ENCODE data around the gene SPAG17.

DNA sequence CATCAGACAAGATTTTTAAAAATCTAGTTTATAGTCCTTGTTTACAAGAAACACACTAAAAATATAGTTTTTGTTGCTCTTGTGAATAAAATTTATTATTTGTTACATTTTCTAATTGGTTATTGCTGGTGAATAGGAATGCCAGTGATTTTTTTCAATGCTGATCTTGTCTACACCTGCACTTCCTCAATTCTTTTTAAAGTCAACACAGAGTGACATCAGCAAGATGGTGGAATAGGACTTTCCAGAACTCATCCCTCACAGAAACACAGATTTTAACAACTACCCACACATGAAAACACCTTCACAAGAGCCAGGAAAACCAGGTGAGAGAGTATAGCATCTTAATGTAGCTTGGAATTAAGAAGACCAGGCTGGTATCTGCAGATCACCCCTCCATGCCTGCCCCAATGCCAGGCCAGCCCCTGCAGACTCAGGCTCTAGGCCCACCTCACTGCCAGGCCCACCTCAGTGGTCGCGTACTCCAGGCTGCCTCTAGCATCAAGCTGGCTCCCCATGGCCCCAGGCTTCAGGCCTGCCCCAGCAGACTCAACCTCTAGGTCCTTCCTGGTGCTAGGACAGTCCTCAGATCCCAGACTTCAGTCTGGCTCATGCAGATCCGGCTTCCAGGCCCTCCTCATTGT, 137.9 kb downstream of the SPAG17 start:
- TF ChIP-seq, protein P1, sequence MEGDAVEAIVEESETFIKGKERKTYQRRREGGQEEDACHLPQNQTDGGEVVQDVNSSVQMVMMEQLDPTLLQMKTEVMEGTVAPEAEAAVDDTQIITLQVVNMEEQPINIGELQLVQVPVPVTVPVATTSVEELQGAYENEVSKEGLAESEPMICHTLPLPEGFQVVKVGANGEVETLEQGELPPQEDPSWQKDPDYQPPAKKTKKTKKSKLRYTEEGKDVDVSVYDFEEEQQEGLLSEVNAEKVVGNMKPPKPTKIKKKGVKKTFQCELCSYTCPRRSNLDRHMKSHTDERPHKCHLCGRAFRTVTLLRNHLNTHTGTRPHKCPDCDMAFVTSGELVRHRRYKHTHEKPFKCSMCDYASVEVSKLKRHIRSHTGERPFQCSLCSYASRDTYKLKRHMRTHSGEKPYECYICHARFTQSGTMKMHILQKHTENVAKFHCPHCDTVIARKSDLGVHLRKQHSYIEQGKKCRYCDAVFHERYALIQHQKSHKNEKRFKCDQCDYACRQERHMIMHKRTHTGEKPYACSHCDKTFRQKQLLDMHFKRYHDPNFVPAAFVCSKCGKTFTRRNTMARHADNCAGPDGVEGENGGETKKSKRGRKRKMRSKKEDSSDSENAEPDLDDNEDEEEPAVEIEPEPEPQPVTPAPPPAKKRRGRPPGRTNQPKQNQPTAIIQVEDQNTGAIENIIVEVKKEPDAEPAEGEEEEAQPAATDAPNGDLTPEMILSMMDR (IDR thresholded peaks at IDR 0.05): no peak
- TF ChIP-seq JUN (CRISPR knock-in tag; IDR thresholded peaks at IDR 0.05) (no peak), NR3C1 (CRISPR knock-in tag; conservative IDR thresholded peaks at IDR 0.05; ENCODE audit: low read depth) (no peak), ZNF138 (CRISPR knock-in tag; conservative IDR thresholded peaks at IDR 0.05) (no peak), TCF7 (CRISPR knock-in tag; IDR thresholded peaks at IDR 0.05; ENCODE audit: low read depth) (no peak), ZNF263 (CRISPR knock-in tag; IDR thresholded peaks at IDR 0.05; ENCODE audit: low read depth) (no peak), OVOL2 (CRISPR knock-in tag; IDR thresholded peaks at IDR 0.05; ENCODE audit: borderline replicate concordance) (no peak), ELF4 (CRISPR knock-in tag; IDR thresholded peaks at IDR 0.05; ENCODE audit: low read depth) (no peak), TP53 (CRISPR knock-in tag; IDR thresholded peaks at IDR 0.05) (no peak), NR1H2 (CRISPR knock-in tag; IDR thresholded peaks at IDR 0.05) (no peak), TEAD4 (CRISPR knock-in tag; IDR thresholded peaks at IDR 0.05) (no peak)
- TF ChIP-seq, protein P2, sequence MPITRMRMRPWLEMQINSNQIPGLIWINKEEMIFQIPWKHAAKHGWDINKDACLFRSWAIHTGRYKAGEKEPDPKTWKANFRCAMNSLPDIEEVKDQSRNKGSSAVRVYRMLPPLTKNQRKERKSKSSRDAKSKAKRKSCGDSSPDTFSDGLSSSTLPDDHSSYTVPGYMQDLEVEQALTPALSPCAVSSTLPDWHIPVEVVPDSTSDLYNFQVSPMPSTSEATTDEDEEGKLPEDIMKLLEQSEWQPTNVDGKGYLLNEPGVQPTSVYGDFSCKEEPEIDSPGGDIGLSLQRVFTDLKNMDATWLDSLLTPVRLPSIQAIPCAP (CRISPR knock-in tag; IDR thresholded peaks at IDR 0.05): no peak
- TF ChIP-seq, protein P3, sequence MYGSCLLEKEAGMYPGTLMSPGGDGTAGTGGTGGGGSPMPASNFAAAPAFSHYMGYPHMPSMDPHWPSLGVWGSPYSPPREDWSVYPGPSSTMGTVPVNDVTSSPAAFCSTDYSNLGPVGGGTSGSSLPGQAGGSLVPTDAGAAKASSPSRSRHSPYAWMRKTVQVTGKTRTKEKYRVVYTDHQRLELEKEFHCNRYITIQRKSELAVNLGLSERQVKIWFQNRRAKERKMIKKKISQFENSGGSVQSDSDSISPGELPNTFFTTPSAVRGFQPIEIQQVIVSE (CRISPR knock-in tag; IDR thresholded peaks at IDR 0.05; ENCODE audit: borderline replicate concordance): no peak
- TF ChIP-seq, protein P4, sequence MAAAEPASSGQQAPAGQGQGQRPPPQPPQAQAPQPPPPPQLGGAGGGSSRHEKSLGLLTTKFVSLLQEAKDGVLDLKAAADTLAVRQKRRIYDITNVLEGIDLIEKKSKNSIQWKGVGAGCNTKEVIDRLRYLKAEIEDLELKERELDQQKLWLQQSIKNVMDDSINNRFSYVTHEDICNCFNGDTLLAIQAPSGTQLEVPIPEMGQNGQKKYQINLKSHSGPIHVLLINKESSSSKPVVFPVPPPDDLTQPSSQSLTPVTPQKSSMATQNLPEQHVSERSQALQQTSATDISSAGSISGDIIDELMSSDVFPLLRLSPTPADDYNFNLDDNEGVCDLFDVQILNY (CRISPR knock-in tag; IDR thresholded peaks at IDR 0.05): no peak

Measured in WTC11 (cell line).